Activated CD4-positive, alpha-beta T cell treated with anti-CD3 and anti-CD28 coated beads, Interleukin-2, amount 50 U/mL, for 1 hour (primary cell): ENCODE results near the gene KDM3A.

ENCODE experiments used
- DNase-seq: peaks from one replicate; pipeline ENCODE4 v3.0.0-alpha.2; 2020

KDM3A gene

DNA sequence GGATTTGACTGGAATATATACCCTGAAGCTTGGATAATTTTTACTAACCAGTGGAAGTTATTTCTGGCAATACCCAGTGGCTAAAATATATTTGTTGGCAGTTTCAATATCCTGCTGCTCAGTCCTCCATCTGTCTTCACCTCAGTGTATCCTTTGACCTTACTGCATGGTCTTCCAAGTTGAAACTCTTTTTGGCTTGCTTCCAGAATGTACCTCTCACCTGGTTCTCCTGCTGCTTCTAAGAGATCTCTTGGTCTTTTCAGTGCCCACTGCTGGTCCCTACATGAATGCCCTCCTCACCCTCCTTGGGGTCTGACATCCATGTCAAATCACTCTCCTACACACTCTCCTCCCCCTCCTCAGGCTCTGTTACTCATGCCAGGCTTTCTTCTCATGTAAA is 4.8 kb upstream of the KDM3A start:
- DNase-seq, result no peak

DNA sequence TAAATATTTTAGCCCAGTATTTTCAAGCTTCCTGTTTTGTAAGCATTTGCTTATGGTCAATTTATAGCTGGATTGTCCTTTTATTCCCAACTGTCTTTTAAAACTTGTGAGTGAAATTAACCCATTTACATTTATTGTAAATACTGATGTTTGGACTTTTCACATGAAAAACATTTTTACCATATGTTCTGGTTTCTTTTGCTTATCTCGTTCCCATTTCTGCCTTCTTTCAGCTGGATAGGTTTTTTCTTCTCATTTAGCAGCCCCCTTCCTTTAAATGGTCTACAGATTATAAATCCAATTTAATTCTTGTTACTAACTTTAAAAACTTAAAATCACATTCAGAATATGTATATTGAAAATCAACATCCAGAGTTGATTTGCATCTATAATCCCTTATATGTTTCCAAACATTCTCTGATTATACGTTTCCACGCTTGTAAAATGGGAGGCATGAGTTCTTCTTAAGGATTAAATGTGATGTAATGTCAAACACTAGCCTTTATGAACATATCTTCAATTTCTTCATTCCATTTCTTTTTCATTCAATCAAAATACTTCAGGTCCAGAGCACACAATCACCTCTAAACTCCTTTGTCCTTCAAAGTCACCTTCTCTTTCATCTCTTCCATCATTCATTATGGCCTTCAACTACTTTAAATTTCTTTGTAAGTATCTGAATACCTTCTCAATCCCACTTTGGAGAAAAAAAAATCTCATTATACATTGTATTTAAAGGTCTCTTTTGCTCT is 1.1 kb upstream of the KDM3A start:
- no peak for DNase-seq

DNA sequence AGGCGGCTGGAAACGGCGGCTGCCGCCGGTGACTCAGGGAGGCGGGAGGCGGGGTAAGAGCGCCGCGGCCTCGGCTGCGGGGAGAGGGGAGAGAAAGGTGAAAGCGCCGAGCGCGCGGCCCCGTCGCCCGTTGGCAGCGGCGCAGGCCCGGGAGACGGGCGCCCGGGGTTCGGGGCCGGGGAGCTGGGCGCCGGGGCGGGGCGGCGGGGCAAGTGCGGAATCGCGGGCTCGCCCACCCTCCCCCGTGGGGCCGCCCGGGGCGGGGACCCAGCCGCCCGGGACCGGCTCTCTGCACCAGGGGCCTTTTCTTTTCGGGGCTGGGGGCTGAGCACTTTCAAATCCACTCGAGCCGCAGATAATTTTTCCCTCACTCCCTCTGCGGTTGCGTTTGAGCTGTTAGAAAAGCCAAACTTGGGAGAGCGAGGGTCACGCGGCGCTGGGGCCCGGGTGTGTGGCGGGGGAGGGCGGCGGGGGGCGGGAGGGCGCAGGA is 266 bp downstream of the KDM3A start:
- DNase-seq, result no peak

DNA sequence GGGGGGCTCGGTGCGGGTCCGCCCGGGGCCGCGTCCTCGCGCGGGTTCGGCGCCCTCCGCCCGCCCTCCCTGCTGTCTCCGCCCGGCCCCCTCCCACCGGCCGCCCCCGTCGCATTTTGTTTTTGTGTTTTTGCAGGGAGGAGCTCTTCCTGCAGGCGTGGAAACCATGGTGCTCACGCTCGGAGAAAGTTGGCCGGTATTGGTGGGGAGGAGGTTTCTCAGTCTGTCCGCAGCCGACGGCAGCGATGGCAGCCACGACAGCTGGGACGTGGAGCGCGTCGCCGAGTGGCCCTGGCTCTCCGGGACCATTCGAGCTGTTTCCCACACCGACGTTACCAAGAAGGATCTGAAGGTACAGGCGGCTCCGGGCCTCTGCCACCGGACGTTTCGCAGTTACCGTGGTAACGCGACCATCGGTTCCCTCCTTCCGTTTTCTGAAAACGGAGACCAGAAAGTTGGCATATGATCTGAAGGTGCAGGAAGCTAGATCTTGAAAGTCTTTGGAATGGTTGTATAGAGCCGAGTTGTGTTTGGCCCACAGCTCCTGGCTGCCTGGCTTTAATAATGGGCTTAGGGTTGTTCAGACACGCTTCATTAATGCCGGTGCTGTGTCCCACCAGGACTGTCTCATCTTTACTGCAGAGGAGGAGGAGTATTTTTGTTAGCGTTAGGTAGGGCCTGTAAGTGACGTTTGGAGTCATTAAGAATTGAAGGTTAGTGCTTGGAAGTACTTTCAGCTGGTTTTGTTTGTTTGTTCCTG is 891 bp downstream of the KDM3A start:
- DNase-seq, result peak; percentile 66

DNA sequence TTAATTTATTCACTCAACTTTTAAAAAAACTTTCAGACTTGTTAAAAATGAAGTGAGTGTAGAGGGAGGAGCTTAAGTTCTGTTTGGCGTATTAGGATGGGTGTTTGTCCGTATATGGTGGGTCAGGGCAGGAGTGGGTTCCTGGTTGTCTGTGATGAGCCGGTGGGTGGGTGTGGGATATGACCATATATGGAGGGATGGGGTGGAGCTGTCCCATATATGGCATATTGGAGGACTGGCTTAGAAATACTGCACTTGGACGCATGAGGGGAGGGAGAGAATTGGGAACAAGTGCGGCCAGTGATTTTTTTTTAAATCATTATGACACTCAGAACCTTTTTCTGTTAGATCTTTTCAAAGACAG is 1.5 kb downstream of the KDM3A start:
- peak; percentile 68 for DNase-seq

DNA sequence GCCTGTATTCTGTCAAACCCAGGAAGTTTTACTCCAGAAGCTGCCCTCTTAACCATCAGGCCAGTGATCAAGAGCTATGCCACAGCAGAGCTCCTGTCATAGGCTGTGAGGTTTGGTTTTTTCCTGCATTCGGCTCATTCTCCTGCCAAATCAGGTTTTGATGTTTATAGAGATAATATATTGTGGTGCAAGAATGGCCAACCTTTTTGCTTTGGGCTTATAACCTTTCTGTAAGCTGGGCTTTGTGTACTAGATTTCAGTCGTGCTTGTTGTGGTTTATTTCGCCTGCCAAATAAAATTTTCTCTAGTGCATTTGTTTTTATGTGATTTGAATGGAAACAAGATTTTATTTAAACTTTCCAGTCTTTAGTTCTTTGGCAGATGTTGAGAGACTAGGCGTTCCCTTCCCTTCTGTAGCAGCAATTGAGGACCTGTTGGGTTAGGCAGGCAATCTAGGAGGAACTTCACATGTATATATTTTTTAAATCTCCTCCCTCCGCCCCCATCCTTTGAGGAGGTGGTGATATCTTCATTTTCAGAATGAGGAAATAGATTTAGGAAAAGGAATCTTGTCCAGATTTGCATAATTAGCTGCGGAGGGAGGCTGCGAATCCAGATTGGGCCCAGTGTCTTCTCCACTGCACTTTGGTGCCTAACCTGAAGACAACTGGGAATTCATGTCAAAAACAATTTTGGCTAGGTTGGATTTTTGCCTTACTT is 2.6 kb downstream of the KDM3A start:
- DNase-seq, result no peak

DNA sequence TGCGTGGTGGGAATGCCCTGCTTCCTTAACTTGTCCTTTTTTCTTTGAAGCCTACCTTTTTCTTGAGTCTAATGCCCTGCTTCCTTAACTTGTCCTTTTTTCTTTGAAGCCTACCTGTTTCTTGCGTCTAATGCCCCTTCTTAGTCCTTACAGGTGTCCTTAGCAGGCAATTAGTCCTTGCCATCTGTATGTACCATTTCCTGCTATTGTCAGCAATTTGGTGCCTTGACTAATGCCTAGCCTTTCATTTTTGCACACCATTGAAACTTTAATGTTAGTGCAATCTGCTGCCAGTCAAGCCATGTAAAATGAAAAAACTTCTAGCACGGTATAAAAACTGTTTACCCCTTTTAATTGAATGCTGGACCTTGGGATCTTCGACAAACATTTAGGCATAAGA is 4.3 kb downstream of the KDM3A start:
- no peak for DNase-seq

DNA sequence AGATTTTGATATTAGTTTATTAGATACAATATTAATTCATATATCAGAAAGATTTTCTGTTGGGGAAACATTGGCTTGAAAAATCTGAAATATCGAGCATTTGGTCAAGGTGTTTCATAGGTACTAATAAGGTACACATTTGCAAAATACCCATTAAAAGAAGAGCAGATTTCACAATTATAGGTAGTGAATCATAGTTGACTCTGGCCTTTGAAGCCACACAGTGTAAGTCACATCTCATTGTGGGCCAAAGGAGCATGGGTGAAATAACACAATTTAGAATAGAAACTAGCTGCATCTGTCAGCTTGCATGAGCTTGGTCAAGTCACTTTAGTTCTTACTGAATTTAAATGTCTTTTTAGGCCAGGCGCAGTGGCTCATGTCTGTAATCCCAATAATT is 4.9 kb downstream of the KDM3A start:
- no peak for DNase-seq

DNA sequence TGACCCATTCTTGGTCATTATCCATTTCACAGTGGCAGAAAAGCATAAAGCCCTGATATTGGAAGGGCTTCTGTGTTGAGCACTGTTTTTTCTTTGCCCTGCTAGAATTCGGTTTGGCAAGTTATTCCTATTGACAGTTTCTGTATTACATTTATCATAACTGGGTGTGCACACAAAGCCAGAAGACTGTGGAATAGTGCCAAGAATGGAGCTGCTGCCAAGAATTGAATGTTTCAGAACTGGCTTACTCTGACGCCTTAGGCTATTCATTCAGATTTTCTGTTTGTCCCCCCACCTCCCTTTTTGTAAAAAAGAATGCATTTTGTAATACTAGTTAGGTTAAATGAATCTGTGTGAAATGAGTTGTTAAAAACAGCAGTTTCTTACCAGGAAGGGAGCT is 12.7 kb downstream of the KDM3A start:
- DNase-seq, result no peak

DNA sequence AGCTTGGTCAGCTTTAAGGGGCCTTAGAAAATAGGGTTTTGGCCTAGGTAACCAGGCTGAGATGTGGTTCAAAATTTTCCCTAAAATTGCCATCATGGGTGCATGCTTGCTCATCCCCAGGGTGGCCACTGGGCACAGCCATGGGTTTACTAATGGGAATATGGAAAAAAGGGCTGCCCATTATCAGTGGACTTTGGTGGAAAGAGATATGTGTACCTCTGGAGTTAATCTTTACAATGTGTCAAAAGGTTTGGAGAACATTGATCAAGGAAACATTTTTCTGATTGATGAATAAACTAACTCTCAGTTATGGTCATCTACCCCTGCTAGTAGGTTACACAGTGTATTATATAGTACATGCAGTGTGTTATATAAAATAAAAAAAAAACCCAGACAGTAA is 13.1 kb downstream of the KDM3A start:
- no peak for DNase-seq

DNA sequence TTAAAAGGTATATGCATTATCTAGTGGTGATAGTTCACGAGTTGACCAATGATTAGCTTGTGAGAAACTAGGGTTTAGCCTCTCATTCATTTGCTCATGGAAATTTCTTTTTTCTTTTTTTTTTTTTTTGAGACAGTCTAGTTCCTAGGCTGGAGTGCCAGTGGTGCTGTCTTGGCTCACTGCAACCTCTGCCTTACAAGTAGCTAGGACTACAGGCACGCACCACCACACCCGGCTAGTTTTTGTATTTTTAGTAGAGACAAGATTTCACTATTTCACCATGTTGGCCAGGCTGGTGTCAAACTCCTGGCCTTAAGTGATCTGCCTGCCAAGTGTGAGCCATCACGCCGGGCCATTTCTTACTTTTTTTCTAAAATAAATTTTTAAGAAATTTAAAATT is 14.0 kb downstream of the KDM3A start:
- no peak for DNase-seq

DNA sequence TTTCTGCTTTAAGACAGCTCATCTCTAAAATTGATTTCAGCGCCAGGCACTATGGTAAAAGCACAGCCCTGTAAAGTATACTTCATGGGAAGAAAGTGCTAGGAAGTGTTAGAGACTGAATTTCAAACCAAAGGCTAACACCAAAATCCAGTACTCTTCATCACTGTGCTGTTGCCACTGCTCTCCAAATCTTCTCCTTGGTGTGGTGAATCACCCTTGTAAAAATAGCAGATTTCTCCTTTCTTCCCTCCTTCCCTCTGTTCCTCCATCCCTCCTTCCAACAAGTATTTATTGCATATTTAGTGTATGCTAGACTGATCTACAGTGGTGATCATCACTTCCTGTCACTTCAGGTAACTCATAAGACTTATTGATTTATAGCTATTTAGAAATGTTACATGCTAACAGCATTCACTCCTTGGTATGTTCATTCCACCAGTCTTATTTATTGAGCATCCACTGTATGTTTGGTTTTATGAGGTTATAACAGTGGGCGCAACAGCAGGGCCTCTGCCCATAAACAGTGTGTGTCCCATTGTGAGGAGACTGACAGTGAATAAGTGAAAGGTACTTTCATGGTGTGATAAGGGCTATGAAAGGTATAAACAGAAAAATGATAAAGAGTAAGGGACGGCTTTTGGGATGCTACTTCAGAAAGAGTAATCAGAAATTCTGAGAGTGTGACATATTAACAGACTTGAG is 20.0 kb downstream of the KDM3A start:
- no peak for DNase-seq

DNA sequence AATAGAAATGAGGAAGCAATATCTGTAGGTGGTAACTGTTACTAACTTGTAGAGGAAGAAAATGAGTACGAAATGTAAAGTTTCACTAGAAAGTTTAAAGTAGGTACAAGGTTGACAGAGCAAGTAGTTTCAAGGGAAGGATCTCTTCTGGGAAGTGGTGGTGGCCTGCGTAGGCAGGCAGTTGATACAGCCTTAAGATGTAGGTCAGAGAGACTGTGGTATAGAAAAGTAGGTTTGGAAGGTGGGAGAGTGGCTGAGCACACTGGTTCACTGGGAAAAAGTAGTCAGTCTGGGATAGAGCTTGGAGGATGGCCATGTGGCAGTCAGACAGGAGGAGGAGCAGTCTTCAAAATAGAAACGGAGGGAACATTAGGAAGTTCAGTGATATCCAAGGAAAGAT is 23.5 kb downstream of the KDM3A start:
- no peak for DNase-seq

DNA sequence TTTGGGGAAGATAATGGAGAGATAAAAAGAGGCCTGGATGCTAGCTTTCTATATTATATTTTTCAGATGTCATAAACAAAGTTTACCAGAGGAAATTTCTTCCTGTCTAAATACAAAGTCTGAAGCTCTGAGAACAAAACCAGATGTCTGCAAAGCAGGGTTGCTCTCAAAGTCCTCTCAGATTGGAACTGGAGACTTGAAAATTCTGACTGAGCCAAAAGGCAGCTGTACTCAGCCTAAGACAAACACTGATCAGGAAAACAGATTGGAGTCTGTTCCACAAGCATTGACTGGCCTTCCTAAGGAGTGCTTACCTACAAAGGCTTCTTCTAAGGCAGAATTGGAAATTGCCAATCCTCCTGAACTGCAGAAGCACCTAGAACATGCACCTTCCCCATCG is 25.1 kb downstream of the KDM3A start:
- no peak for DNase-seq

DNA sequence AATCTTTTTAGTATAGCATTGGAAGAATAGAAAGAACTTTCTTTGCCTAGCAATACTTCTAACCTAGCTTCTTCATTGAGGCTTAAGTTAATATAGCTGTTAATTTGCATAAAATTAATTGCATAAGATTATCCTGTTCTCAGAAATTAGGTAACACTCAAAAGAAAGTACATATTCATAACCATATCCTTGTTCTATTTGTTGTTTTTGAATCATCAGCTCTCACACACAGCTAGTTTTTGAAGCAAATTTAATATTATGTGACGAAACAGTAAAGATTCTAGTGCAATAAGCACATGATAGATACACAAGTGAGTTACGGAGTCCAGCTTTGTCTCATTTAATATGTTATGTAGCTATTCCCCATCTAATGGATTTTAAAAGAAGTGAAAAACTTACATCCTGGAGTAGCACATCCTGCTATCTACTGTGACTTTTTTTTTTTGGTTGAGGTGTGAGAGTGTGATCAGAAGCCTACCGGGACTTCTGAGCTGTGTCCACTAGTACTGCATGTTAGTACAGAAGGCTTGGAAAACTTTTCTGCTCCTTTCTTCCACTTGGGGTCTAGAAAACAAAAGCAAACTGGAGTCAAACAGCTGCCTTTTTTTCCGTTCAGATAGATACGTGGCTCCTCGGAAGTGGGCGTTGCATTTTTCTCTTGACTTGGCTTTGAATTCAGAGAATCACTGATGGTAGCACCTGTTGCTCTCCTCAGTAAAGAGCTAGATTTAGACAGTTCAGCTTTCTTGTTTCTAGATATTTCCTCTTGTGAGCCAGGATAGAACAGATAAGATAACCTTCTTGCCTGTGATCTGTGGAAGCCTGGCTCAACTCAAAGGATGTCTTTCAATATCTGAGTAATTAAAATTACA is 27.2 kb downstream of the KDM3A start:
- DNase-seq, result no peak

DNA sequence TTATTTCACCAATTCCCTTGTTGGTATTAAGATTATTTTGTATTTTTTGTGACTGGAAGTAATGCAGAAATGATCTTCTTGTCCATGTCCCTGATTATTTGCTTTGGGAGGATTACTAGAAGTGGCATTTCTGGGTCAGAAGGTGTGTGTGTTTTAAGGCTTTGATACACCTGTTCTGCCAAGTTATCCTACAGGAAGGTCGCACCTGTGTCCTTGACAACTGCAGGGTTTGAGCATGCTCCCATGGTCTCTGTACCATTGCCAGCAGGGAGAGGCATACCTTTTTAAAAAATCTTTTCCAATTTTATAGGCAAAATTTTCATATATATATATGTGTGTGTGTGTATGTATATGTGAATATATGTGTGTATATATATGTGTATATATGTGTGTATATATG is 29.7 kb downstream of the KDM3A start:
- no peak for DNase-seq

DNA sequence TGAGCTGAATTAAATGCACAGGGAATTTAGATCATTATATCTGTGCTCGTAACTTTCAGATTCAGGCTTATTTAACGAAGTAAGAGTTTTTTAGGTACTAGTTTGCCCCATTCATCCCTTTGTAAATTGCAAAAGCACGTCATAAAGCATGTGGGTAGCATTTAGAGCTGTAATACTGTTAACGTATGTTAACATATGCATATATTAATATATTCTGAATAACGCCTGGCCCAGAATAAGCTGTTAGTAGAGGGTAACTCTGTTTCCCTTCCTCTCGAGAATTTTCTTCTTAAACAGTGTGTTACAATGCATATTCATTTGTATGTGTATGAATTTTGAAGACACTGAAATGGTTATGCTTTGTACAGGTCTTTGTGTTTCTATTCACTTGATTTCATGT is 30.5 kb downstream of the KDM3A start:
- no peak for DNase-seq

DNA sequence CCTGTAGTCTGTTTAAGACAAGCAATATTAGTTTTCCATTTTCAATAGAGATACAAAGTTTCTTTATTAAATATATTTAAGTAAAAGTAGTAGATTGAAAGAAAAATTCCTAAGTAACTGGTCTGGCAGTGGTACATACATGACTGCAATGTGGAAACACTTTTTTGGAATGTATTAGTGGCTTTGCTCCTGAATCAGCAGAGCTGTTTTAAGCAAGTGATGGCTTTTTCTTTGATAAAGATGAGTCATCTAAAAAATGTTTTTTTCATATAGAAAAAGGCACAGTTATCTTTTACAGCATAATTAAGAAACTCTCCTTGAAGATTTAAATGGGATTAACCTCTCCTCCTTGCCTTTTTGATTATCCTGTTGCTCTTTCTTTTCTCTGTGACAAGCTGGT is 34.9 kb downstream of the KDM3A start:
- no peak for DNase-seq

DNA sequence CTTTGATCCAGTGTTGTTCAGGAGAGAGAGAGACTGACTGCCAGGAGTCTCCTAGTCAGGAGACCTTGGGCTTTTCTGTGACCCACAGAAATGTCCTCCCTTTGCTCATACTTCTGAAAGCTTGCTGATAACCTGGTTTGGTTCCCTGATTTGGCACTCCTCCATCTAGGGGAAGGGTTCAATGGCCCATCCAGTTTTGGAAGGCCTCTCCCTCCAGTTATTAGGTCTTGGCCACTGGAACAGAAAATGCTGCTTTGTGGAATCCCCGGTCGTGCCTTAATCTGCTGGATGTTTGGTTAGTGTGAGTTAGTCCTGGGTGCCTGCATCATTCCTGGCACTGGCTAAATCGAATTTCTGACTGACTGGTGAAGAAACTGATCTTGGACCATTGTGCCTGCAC is 35.7 kb downstream of the KDM3A start:
- DNase-seq, result no peak

DNA sequence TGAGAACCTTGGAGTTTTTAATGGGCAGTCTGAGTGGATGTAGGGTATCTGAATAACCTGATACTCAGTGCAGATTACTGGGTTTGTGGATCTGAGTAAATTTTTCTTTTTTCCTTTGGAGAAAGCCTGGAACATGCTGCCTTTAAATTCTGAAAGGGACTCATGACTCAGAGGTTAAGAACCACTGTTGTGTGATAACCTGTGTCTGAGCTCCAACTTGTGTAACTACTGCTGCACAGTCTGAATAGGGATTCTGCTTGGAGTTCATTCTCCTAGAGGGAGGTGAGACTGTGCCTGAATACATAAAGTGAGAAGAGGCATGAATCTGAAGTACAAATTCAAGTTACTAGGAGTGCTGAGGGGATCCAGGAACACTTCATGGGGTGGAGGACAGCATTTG is 36.2 kb downstream of the KDM3A start:
- no peak for DNase-seq

DNA sequence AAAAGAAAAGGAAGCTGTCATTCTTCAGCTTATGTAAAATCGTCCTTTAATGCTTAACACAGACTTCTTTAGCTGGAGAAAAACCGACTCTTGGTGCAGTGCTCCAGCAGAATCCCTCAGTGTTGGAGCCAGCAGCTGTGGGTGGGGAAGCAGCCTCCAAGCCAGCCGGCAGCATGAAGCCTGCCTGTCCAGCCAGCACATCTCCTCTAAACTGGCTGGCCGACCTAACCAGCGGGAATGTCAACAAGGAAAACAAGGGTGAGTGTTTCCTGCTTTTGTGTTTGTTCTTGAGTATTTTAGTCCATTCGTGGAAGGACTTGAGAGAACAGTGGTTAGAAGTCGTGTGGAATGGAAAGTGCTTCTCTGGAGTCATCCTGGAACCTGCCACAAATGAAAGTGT is 38.9 kb downstream of the KDM3A start:
- DNase-seq, result no peak

DNA sequence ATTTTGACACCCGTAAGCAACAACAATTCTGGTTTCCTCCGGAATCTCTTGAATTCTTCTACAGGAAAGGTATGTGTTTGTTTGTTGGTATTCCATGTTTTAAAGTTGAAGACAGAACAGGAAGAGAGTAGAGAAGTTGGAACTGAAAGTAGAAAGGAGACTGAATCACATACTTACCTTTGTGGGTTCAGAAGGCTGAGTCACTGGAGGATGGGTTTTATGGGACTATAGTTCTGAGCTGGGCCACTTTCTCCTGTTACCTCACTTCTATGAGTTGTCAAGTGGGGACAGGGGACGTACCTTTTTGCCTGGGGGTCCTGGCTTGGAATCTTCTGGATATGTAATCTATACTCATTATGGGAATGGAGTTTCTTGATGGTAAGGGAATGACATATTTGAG is 40.9 kb downstream of the KDM3A start:
- no peak for DNase-seq
